ENCODE data around the gene MAFF.

Gene MAFF

DNA sequence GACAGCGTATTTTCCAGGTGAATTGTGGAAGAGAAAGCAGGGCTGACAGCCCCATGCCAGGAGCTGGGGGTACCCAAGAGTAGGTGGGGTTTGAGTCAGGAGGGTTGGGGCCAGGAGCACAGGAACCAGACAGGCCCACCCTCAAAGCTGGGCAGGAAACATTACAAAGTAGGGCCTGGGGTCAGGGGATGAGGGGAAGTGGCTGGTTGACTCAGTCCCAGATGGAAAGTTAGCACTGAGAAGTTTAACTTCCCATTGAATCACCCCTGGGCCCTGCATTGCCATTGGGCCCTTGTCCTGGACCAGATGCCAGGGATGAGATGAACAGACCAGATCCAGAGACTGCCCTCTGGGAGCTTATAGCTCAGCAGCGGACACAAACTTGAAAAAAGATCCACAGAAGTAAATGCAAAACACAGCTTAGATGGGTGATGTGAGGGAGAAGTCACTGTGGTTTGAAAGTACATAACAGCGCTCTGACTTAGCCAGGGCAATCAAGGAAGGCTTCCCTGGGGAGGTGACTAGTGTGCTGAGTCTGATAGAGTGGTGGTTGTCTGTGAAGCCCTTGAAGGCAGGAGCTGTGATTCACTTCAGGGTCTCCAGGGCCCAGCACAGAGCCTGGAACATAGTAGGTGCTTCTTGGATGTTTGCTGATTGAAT is 2.2 kb downstream of the MAFF start:
- H3K4me3 ChIP-seq (ENCODE audit: low read length): no peak overlapping the region

GRCh38 chr22:38204784-38205183 is 3.0 kb downstream of the MAFF start:
- WGBS (ENCODE audit: insufficient coverage, insufficient read length): no CpG with 5 or more reads among the region's 7 CpGs
- H3K4me1 ChIP-seq (ENCODE audit: control insufficient read depth, insufficient read depth, low read length): peaks cover 3% of the 10 kb centered on the region; the same call in 1 of the 2 replicates
- H3K4me3 ChIP-seq (ENCODE audit: low read length): no peak overlapping the region
- H3K27ac ChIP-seq (ENCODE audit: low read length): no peak overlapping the region
- DNase-seq (ENCODE audit: low read depth, low spot score): no peak
- H3K27me3 ChIP-seq (ENCODE audit: control insufficient read depth, insufficient read depth, low read length): no peaks in the 10 kb centered on the region
- H3K9me3 ChIP-seq (ENCODE audit: control insufficient read depth, insufficient read depth, low read length): no peaks in the 10 kb centered on the region
- no peaks in the 10 kb centered on the region for H3K36me3 ChIP-seq (ENCODE audit: control insufficient read depth, insufficient read depth, low read length)

More for the DNA sequence above, 2.2 kb downstream of the MAFF start:
- H3K4me1 ChIP-seq (ENCODE audit: control insufficient read depth, insufficient read depth, low read length): peaks cover 3% of the 10 kb centered on the region; the same call in 1 of the 2 replicates
- H3K36me3 ChIP-seq (ENCODE audit: control insufficient read depth, insufficient read depth, low read length): no peaks in the 10 kb centered on the region
- no peaks in the 10 kb centered on the region for H3K27me3 ChIP-seq (ENCODE audit: control insufficient read depth, insufficient read depth, low read length)
- no peak overlapping the region for H3K27ac ChIP-seq (ENCODE audit: low read length)
- no CpG with 5 or more reads among the region's 3 CpGs for WGBS (ENCODE audit: insufficient coverage, insufficient read length)
- no peaks in the 10 kb centered on the region for H3K9me3 ChIP-seq (ENCODE audit: control insufficient read depth, insufficient read depth, low read length)
- DNase-seq (ENCODE audit: low read depth, low spot score): no peak

GRCh38 chr22:38205261-38206128 is 3.7 kb downstream of the MAFF start:
- WGBS (ENCODE audit: insufficient coverage, insufficient read length): no CpG with 5 or more reads among the region's 15 CpGs
- Histone ChIP-seq H3K36me3 (ENCODE audit: control insufficient read depth, insufficient read depth, low read length) (no peaks in the 10 kb centered on the region), H3K4me1 (ENCODE audit: control insufficient read depth, insufficient read depth, low read length) (peaks cover 3% of the 10 kb centered on the region; the same call in 1 of the 2 replicates), H3K4me3 (ENCODE audit: low read length) (no peak overlapping the region), H3K27ac (ENCODE audit: low read length) (no peak overlapping the region), H3K27me3 (ENCODE audit: control insufficient read depth, insufficient read depth, low read length) (no peaks in the 10 kb centered on the region), H3K9me3 (ENCODE audit: control insufficient read depth, insufficient read depth, low read length) (no peaks in the 10 kb centered on the region)
- no peak for DNase-seq (ENCODE audit: low read depth, low spot score)

GRCh38 chr22:38207898-38208432 is 6.2 kb downstream of the MAFF start:
- Histone ChIP-seq H3K27me3 (ENCODE audit: control insufficient read depth, insufficient read depth, low read length) (no peaks in the 10 kb centered on the region), H3K36me3 (ENCODE audit: control insufficient read depth, insufficient read depth, low read length) (no peaks in the 10 kb centered on the region), H3K4me1 (ENCODE audit: control insufficient read depth, insufficient read depth, low read length) (no peaks in the 10 kb centered on the region; the same call in 1 of the 2 replicates), H3K27ac (ENCODE audit: low read length) (no peak overlapping the region), H3K9me3 (ENCODE audit: control insufficient read depth, insufficient read depth, low read length) (no peaks in the 10 kb centered on the region), H3K4me3 (ENCODE audit: low read length) (no peak overlapping the region)
- no CpG with 5 or more reads among the region's 7 CpGs for WGBS (ENCODE audit: insufficient coverage, insufficient read length)
- DNase-seq (ENCODE audit: low read depth, low spot score): no peak

- DNase-seq (ENCODE audit: low read depth, low spot score): no peak
- no CpG with 5 or more reads among the region's 6 CpGs for WGBS (ENCODE audit: insufficient coverage, insufficient read length)
- Histone ChIP-seq H3K4me1 (ENCODE audit: control insufficient read depth, insufficient read depth, low read length) (no peaks in the 10 kb centered on the region), H3K36me3 (ENCODE audit: control insufficient read depth, insufficient read depth, low read length) (no peaks in the 10 kb centered on the region), H3K27ac (ENCODE audit: low read length) (no peak overlapping the region), H3K27me3 (ENCODE audit: control insufficient read depth, insufficient read depth, low read length) (peaks cover 2% of the 10 kb centered on the region; the same call in 1 of the 2 replicates), H3K9me3 (ENCODE audit: control insufficient read depth, insufficient read depth, low read length) (no peaks in the 10 kb centered on the region), H3K4me3 (ENCODE audit: low read length) (no peak overlapping the region)
Measured at GRCh38 chr22:38208551-38208968, 6.8 kb downstream of the MAFF start.

DNA sequence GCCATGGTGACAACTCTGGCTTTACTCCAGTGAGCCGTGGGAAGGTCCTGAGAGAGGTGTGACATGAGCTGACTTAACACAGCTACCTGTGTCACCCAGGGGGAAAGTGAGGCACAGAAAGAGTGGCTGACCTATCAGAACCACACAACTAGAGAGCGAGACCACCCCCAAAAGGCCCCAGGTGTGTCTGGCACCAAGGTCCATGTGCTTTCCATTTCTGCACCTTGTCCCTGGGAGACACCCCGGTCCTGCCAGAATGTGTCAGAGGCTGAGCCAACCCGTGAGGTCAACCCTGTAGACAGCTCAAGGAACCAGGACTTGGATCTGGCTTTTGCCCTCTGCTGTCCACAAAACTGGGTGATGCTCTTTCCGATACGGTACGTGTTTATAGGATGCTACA is 9.8 kb downstream of the MAFF start:
- Histone ChIP-seq H3K27me3 (ENCODE audit: control insufficient read depth, insufficient read depth, low read length) (peaks cover 5% of the 10 kb centered on the region), H3K4me1 (ENCODE audit: control insufficient read depth, insufficient read depth, low read length) (peaks cover 6% of the 10 kb centered on the region), H3K27ac (ENCODE audit: low read length) (no peak overlapping the region), H3K36me3 (ENCODE audit: control insufficient read depth, insufficient read depth, low read length) (no peaks in the 10 kb centered on the region), H3K4me3 (ENCODE audit: low read length) (no peak overlapping the region), H3K9me3 (ENCODE audit: control insufficient read depth, insufficient read depth, low read length) (no peaks in the 10 kb centered on the region)
- WGBS (ENCODE audit: insufficient coverage, insufficient read length): no CpG with 5 or more reads among the region's 7 CpGs
- DNase-seq (ENCODE audit: low read depth, low spot score): no peak

- no CpG with 5 or more reads among the region's 2 CpGs for WGBS (ENCODE audit: insufficient coverage, insufficient read length)
- Histone ChIP-seq H3K27me3 (ENCODE audit: control insufficient read depth, insufficient read depth, low read length) (peaks cover 5% of the 10 kb centered on the region), H3K4me3 (ENCODE audit: low read length) (no peak overlapping the region), H3K9me3 (ENCODE audit: control insufficient read depth, insufficient read depth, low read length) (no peaks in the 10 kb centered on the region), H3K4me1 (ENCODE audit: control insufficient read depth, insufficient read depth, low read length) (peaks cover 6% of the 10 kb centered on the region), H3K36me3 (ENCODE audit: control insufficient read depth, insufficient read depth, low read length) (no peaks in the 10 kb centered on the region), H3K27ac (ENCODE audit: low read length) (no peak overlapping the region)
- DNase-seq (ENCODE audit: low read depth, low spot score): no peak
Measured at GRCh38 chr22:38212442-38212841, 10.6 kb downstream of the MAFF start.

DNA sequence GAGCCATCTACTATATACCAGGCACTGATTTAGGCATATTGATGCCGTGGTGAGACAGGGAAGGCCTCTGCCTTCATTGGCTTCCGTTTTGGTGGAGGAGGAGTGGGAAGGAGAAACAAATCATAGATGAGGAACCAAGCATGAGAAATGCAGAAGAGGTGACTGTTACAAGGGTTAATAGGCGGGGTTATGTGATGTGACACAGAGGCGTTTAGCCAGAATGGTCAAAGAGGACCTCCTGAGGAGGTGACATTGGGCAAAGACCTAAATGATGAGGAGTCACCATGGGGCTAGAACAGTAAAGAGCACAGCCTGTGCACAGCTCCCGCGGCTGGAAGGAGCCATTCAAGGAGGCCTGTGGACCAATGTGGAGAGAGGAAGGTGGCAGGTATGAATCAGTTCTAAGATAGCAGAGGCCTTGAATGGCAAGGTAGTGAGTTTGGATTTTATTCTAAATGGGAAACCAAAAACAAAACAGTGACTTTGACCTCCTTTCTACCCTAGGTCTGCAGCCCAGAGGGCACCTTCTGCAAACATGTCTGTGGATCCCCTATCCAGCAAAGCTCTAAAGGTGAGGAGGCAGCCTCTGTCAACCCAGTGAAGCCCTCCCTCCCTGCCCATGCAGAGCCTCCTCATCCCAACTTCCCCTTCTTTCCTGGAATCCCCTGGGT is 11.7 kb downstream of the MAFF start:
- H3K27ac ChIP-seq (ENCODE audit: low read length): no peak overlapping the region
- peaks cover 6% of the 10 kb centered on the region for H3K4me1 ChIP-seq (ENCODE audit: control insufficient read depth, insufficient read depth, low read length)
- peaks cover 5% of the 10 kb centered on the region for H3K27me3 ChIP-seq (ENCODE audit: control insufficient read depth, insufficient read depth, low read length)
- no peaks in the 10 kb centered on the region for H3K36me3 ChIP-seq (ENCODE audit: control insufficient read depth, insufficient read depth, low read length)
- no peak for DNase-seq (ENCODE audit: low read depth, low spot score)
- H3K9me3 ChIP-seq (ENCODE audit: control insufficient read depth, insufficient read depth, low read length): no peaks in the 10 kb centered on the region
- no CpG with 5 or more reads among the region's 6 CpGs for WGBS (ENCODE audit: insufficient coverage, insufficient read length)
- H3K4me3 ChIP-seq (ENCODE audit: low read length): no peak overlapping the region

DNA sequence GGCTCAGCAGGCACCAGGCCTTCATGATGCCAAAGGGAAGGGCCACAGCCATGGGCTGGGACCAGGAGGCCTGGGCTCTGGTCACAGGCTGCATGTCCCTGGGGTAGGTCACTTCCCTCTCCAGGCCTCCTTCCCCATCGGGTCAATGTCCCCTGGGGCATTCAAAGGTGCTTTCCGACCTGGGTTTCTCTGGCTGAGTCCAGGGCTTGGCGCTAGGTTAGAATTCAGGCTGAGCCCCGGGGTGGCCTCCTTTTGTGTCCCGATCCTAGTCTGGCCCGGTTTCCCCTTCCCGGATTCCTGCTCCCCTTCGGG is 12.2 kb downstream of the MAFF start:
- Histone ChIP-seq H3K9me3 (ENCODE audit: control insufficient read depth, insufficient read depth, low read length) (no peaks in the 10 kb centered on the region), H3K36me3 (ENCODE audit: control insufficient read depth, insufficient read depth, low read length) (no peaks in the 10 kb centered on the region), H3K4me3 (ENCODE audit: low read length) (no peak overlapping the region), H3K27me3 (ENCODE audit: control insufficient read depth, insufficient read depth, low read length) (peaks cover 5% of the 10 kb centered on the region), H3K4me1 (ENCODE audit: control insufficient read depth, insufficient read depth, low read length) (peaks cover 10% of the 10 kb centered on the region), H3K27ac (ENCODE audit: low read length) (no peak overlapping the region)
- no CpG with 5 or more reads among the region's 8 CpGs for WGBS (ENCODE audit: insufficient coverage, insufficient read length)
- DNase-seq (ENCODE audit: low read depth, low spot score): no peak

DNA sequence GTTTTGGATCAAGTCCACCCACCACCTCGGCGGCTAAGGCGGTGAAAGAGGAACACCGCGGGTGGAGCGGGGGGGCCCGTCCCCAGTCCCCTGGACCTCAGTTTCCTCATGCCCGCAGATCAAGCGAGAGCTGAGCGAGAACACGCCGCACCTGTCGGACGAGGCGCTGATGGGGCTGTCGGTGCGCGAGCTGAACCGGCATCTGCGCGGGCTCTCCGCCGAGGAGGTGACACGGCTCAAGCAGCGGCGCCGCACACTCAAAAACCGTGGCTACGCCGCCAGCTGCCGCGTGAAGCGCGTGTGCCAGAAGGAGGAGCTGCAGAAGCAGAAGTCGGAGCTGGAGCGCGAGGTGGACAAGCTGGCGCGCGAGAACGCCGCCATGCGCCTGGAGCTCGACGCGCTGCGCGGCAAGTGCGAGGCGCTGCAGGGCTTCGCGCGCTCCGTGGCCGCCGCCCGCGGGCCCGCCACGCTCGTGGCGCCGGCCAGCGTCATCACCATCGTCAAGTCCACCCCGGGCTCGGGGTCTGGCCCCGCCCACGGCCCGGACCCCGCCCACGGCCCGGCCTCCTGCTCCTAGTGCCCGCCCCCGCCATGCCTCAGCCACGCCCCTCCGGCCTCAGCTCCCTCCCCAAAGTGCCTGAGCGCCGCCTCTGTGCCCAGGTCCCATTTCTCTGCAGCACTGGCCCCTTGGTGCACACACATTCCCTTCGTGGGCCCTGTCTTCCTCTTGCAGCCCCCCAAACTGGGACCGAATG is 12.7 kb downstream of the MAFF start:
- no CpG with 5 or more reads among the region's 81 CpGs for WGBS (ENCODE audit: insufficient coverage, insufficient read length)
- H3K27me3 ChIP-seq (ENCODE audit: control insufficient read depth, insufficient read depth, low read length): peaks cover 5% of the 10 kb centered on the region
- H3K9me3 ChIP-seq (ENCODE audit: control insufficient read depth, insufficient read depth, low read length): no peaks in the 10 kb centered on the region
- no peak overlapping the region for H3K27ac ChIP-seq (ENCODE audit: low read length)
- no peak for DNase-seq (ENCODE audit: low read depth, low spot score)
- peak overlapping the region; percentile 68 for H3K4me3 ChIP-seq (ENCODE audit: low read length)
- H3K36me3 ChIP-seq (ENCODE audit: control insufficient read depth, insufficient read depth, low read length): no peaks in the 10 kb centered on the region
- H3K4me1 ChIP-seq (ENCODE audit: control insufficient read depth, insufficient read depth, low read length): peaks cover 12% of the 10 kb centered on the region

Data from iPS DF 6.9 (cell line).